GM18511 (cell line): ENCODE results near the gene FGF12.

Experiments
- ATAC-seq: cut with Tn5 transposase; IDR thresholded peaks from one replicate; pipeline ENCODE4 v1.9.1; 2021; ENCODE audit warnings: mild to moderate bottlenecking, moderate library complexity; ENCODE audit not compliant: unreplicated experiment

The FGF12 gene

DNA sequence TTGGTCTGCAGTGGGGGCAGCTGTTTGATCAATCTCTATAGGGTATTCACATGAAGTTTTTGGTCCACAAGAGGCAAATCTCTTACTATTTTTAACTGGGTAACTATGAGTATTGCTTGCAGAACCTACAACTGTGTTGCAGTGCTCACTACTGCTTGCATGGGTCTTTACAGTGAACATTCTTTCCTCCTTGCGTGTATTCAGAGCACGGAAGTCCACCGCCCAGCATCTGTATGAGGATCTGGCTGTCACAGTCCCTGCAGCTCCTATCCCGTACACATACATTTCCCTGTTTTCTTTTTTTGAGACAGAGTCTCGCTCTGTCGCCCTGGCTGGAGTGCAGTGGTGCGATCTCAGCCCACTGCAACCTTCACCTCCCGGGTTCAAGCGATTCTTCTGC is 449.9 kb downstream of the FGF12 start:
- ATAC-seq, result no peak

DNA sequence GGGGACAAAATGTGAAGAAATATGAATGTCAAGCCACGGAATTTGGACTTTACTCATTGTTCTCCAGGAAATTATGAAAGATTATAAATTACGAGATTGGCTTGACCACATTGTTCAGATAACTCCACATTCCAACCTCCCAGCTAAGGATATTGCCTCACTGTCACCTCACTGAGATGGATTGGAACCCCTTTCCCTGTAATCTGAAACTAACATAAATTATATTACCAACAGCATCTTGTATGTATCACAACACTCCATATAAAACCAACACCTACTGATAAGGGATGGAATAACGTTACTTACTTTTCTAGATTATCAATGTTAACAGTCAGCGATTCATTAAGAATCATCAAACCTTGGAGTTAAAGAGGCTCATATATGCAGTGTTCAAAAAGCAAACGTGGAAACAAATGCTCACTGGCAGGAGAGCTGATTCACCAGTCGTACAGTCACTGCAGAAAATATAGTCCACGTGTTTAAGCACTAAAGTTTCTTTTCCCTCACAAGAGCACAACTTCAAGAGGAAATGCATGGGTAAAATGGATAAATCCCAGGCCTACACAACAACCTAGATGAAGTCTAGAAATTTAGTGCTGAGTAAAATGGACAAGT is 451.5 kb downstream of the FGF12 start:
- ATAC-seq, result no peak

DNA sequence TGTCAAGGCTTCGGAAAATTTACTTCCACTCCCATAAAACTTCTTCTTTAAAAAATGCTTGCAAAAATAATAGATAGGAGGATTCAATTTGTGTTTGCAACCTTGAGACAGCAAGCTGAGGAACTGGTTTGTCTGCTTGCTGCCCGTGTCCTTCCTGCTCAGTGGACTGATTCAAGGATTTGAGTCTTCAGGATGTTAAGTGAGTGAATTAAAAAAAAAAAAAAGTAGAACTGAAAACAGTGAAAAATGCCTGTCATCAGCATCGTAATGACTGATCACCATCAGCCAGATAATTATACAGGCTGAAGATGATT is 453.7 kb downstream of the FGF12 start:
- no peak for ATAC-seq

DNA sequence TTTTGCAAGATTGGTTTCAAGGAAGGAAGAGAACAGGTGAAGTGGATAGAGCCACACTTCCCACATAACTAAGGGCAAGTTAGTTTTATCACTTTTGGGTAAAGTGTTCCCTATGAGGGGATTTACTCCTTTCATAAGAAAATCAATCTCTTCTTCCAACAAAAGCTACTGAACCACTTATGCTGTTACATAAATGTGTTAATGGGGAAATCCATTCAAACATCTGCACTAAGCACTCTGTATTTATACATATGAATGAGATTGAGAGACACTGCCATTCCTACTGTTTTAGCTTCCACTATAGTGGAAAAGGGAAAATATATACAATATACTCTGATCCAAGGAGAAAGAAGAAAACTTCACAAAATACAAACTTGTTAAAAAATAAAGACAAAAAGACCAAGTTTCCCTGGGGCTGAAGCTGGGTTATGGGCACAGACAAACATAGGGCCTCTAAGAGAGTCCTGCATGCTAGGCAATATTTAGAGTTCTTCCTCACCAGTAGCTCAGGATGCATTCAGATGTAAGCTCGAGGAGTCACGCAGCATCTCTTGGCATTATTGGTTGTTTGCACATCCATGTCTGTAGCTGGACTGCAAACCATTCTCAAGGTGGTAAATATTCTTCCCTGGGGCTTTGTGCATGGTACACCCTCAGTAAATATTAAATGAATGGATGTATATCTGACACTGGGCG is 454.2 kb downstream of the FGF12 start:
- ATAC-seq, result no peak

DNA sequence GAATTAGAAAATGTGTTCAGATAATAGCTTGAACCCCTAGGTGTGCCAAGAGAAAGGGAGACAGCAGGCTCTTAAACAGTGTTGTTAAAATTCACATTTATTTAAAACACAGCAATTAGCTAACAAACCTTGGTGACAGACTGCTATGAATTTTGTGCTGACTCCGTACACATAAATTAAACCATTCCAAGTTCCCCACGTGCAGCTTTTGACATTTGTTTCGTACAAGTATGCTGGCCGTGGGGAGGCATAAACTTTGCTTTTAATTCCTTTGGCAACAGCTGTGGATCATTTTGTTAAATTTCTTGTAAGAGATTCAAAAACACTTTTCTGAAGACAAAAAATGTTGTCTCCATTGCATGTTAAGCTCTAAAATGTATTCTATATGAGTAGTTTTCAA is 465.3 kb downstream of the FGF12 start:
- ATAC-seq, result no peak

DNA sequence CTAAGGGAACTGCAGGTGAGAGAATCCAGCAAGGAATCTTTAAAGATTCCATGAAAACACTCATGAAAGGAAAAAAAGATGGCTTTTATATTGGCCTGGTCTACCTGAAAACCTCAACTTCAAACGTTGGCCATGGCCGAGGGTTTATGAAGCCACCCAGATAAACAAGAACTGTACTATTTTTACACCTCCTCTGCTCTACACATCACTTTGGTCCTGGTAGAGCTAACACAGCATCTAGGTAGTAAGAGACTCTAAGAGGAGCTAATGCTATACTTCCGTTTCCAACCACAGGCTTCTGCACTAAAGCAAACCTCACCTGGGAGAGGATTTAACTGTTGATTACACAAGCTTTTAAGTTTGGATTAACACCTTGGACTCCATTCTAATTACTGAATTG is 466.2 kb downstream of the FGF12 start:
- no peak for ATAC-seq

DNA sequence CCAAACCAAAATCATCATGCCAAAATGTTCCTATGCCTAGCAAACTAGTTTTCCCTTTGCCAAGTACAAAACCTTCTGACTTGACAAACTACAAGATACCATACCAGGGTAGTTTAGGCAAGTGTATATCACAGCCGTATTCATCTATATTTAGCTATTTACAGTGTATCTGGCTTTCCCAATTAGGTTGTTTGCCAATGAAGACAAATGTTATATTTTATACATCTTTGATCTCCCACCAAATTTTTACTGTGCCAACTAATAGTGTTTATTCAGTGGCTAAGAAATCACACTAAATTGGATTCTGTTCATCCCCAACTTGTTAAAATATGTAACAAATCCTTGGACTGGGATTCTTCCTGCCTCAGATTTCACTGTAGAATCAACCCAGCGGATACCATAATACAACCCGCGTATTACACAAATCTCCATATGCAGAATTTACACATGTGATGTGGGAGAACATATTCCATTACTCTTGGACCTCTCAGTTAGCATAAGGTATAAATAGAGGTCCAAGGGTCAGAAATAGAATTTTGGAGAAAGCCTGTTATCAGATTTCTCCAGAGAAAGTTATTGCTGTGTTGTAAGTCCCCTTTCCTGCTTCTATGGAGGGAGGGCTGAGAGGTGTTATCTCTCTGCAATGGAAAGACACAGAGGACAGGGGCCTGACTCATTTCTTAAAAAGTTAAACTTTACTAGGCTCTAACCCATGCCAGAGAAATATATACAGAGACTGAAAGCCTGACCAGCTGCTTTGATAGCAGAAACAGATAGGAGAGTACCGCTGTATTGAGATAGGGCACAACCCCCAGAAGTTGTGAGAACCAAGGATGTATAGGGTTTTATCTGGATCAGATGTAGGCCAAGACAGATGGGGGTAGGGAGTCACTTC is 467.0 kb downstream of the FGF12 start:
- ATAC-seq, result no peak

DNA sequence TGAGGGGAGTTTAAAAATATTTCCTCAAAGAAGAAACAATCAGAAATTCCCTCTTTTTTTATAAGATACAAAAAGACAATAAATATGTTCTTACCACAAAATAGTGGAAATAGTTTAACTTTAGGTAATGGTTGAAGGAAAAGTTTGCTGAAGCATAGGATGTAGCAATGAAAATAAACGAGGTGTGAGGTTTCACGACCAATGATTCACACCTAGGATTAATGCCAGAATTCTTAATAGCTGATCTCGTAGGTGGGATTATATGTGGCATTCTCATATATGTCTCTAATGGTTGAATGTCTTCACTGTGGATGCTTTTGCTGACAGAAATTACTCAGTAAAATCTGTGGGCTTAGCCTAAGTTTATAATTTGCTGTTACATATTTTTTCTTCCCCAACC is 467.7 kb downstream of the FGF12 start:
- no peak for ATAC-seq

DNA sequence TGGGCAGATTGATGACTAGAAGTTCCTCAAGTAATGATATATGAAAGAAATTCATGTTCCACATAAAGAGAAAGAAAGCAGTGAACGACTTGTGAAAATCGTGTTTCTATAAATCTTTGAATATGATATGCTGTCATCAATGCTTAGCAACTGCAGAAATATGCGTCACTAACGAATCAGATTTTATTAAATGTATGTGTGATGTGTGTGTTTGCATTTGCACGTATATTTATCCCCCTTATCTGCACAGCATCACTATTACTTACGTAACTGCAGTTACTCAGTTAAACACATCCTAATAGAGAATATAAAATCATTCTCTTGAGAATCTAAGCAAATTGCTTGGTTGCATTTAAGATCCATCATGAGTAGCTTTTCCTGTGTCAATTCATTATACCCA is 468.6 kb downstream of the FGF12 start:
- ATAC-seq, result no peak

DNA sequence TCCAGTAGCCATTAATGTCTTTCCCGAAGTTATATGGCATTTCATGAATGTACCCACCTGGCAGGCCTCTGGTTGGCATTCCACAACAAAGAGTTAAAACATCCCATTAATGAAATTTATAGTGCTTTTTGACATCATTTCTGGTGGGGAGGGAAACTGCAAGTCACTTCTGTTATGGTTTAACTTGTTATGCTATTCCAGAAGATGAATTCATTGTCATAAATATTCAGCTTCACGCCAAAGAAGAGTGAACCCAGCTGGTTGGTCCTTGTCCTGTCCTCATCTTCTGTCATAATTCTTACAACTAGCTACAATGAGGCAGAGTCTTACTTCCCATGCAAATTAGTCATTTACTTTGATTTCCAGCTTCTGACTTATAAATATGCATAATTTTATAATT is 471.5 kb downstream of the FGF12 start:
- ATAC-seq, result no peak

DNA sequence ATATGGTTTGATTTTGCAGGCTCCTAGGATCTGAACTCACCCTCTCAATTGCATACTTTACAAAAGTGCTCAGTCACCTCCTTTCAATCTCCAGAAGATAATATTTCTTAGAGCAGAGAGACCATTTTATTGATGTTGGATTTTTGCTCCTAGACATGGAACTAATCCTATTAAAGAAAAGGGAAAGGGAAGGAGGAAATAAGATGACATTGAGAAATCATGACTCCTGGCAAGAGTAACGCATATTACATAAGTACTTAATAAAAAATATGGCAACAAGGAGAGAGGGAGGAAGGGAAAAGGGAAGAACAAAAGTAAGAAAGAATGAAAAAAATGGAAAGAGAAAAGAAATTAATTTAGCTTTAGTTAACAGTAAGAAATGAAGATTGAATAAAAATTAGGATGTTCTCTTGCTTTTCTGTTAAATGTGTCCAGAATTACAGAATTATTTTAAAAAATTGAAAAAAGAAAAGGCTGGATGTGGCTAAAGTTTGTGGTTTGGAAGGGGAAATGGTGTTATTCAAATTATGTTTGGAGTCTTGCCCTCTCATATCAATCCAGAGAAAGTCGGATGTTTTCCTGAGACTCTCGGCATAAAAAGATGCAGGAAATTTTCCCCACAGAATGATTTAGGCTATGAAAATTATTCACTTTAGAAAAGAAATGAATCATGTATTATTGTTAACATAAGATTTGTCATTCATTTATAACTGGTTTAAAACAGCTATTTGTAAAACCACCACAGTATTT is 474.0 kb downstream of the FGF12 start:
- ATAC-seq, result no peak

DNA sequence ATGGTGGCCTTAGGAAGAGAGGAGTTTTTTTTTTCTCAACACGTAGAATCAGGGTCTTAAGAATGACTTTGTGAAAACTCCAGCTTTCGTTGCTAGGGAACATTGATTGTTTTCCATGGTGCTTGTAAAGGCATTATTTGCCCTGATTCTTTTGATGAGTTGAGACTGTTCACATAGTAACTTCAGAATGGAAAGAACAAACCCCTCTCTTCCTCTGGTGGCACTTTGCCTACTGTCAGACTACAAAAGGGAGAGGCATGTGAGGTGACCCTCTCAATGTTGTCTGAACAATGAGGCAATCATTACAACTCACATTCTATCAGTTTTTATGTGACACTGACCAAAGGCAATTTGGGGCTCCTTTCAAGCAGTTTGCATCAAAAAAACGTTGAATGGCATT is 477.8 kb downstream of the FGF12 start:
- no peak for ATAC-seq

DNA sequence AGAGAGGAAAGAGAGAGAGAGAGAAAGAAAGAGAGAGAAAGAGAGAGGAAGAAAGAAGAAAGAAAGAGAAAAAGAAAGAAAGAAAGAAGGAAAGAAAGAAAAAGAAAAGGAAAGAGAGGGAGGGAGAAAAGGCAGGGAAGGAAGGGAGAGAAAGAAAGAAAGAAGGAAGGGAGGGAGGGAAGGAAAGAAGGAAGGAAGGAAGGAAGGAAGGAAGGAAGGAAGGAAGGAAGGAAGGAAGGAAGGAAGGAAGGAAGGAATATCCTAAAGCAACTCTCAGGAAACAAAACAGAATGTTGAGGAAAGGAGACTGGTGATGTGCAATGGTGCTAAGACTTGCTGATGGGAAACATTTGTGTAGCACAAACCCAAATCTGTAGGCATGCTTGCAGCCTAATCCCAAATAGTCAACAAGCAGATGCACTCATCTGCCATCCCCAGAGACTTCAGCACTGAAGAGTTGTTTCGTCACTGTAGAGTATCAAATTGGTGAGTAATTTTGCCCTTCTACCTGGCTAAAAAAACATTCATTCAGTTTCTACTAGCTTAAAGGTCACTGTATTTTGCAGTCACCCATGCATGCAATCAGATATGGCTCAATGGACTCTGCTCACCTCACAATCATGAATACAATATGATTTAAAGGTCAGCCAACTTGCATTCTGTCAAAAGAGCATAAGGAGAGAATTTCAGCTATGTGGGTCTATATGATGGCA is 480.3 kb downstream of the FGF12 start:
- no peak for ATAC-seq

DNA sequence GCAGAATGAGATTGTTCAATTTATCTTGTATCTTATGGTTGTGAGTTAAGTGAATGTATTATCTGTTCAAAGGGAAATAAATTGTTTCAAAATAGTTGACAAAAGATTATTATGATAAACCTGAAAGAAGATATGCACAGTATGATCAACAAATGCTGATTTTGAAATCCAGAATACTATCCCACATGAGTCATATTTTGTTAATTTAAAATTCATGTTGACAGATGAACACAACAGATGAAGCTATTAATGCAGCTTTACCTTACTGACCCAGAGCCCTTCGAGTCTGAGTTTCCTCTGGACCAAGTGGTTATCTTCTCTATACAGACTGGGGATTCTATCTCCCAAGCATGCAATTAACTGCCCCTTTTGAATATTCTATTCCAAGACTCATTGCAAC is 482.8 kb downstream of the FGF12 start:
- no peak for ATAC-seq

DNA sequence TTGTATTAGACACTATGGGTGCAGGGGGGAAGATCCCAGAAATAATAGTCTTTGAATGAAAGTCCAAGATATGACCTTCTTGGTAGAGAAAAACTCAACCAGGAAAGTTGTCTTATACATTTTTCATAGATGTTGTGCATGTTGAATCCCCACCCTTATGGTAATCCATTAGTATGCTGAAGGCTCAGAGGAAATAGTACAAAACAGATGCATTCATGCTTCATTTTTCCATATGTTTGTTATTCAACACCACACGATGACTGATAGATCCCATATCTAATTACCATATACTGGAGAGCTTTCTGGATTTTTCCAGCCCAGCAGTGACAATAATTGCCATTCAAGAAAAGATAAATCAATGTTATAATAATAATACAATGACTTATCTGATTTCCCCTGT is 487.4 kb downstream of the FGF12 start:
- no peak for ATAC-seq

DNA sequence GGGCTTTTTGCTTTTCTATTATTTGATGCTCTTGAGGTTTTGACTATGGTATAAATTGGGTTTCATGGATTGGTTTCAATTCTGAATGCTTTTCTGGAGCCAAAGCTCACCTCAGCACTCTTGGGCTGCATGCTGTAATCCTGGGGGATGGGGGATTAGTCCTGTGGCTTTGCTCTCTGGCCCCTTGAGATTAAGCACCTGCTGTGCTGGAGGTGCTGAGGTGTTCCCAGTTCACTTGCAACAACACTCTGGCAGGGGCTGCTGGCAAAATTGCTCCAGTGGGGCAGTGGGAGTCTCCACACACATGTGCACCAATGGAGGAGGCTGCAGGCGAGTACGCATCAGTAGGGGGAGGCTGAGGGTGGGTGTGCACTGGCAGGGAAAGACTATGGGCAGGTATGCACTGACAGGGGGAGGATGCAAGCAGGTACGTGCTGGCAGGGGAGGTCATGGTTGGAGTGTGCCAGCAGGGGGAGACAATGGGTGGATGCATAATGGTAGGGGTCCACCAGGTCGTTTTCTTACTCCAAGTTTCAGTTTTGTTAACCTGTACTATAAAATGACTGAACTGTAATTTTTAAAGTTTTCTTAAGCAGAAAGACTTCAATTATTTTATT is 489.2 kb downstream of the FGF12 start:
- no peak for ATAC-seq

DNA sequence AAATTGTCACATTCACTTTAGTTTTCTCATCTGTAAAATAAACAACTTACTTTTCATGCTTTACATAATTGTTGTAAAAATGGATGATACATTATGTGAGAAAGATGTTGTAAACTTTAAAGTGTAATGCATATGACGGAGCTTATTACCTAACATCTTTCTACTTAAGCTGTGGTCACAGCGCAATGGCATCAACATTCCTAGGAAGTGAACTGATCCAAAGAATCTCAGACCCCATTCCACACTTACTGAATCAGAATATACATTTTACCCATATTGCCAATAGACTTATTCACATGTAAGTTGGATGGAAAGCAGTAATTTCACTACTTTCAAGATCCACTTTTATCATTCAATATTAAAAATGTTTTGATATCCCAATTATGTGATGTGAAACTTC is 497.5 kb downstream of the FGF12 start:
- no peak for ATAC-seq

DNA sequence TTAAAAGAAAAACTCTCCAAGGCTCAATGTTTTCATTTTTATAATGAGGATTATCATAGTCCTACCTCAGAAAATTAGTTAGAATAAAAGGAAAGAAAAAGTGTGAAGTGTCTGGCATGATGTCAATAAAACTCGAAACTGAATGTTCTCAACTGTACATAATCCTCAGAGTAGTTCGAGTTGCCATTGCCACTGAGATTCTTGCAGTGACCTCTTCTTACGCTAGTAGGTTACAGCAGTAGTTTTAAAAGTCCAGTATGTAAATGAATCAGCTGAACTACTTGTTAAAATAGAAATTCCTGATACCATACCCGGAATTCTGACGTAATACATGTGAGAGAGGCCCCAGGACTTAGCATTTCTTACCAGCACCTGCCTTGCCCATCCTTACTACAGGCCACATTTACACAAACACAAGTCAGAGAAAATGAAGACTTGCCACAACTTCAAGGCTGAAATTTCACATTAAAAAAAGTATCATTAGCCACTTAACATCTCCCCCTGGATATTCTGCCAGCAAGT is 502.6 kb downstream of the FGF12 start:
- no peak for ATAC-seq

DNA sequence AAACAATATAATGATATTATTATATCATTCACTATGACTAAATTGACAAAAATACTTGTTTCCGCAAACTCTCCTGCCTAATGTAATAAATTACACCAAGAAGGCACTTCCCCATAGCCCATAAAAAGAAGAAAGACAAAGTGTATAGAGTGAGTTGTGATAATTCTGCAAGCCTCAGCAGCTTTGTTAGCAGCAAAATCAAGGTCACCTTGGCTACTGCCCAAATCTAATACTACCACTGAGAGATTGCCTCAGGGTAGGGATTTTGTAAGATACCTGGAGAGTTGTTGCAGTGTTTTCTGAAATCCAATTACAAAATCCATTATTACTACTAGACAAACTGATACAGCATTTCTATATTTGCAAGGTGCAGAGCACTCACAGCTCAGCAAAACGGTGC is 503.5 kb downstream of the FGF12 start:
- no peak for ATAC-seq

DNA sequence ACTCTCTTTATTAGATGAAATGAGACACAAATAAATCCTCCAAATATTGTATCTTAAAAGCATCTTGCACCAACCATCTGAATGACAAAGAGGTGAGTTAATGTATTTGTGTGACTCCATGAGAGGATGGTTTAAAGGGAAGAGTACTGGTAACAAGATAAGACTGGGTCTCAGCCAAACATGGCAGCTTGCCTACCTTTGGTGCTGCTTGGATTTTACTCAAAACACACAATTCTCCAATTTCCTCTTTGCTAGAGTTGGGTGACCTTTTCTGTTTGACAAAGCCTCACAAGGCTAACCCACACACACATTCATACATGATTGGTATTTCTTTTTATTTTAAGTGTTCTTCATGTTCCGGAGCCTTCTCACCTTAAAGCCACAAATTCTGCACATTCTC is 506.4 kb downstream of the FGF12 start:
- no peak for ATAC-seq
